Smooth muscle cell (in vitro differentiated cells): ENCODE results near the gene RNF150. TPM values are rescaled to one million over a fixed set of nuclear protein-coding genes. Genes with fewer than 3 reads are reported as not detected.

ENCODE experiments used
- DNase-seq: peaks from one replicate; lab custom pipeline; 2025; ENCODE audit not compliant: unreplicated experiment; lab: John Stamatoyannopoulos, UW
- H2AFZ ChIP-seq: fragments of 200-600 bp; sonication (generic); 2 replicates; pipeline ENCODE4 v1.6.0; 2016; ENCODE audit warnings: antibody characterized with exemption, low read depth, mild to moderate bottlenecking
- H3F3A ChIP-seq: fragments of 200-600 bp; sonication (generic); 2 replicates; pipeline ENCODE4 v1.6.0; 2017; ENCODE audit warnings: antibody characterized with exemption, low read depth
- H3K27ac ChIP-seq: fragments of 200-600 bp; sonication (generic); 2 replicates; pipeline ENCODE4 v1.5.1; 2016; ENCODE audit warnings: low read depth, mild to moderate bottlenecking
- H3K27me3 ChIP-seq: fragments of 200-600 bp; sonication (generic); 2 replicates; pipeline ENCODE4 v1.6.1; 2016; ENCODE audit warnings: low read depth, mild to moderate bottlenecking
- H3K36me3 ChIP-seq: fragments of 200-600 bp; sonication (generic); 2 replicates; pipeline ENCODE4 v1.5.1; 2016; ENCODE audit warnings: low read depth
- H3K4me1 ChIP-seq: fragments of 200-600 bp; sonication (generic); 2 replicates; pipeline ENCODE4 v1.5.1; 2016; ENCODE audit warnings: low read depth
- H3K4me2 ChIP-seq: fragments of 200-600 bp; sonication (generic); 2 replicates; pipeline ENCODE4 v1.6.0; 2016; ENCODE audit warnings: mild to moderate bottlenecking
- H3K4me3 ChIP-seq: fragments of 200-600 bp; sonication (generic); 2 replicates; pipeline ENCODE4 v1.5.1; 2016; ENCODE audit warnings: mild to moderate bottlenecking
- H3K79me2 ChIP-seq: fragments of 200-600 bp; sonication (generic); 2 replicates; pipeline ENCODE4 v1.6.0; 2016; ENCODE audit warnings: low read depth, mild to moderate bottlenecking
- H3K9ac ChIP-seq: fragments of 200-600 bp; sonication (generic); 2 replicates; pipeline ENCODE4 v1.6.0; 2016; ENCODE audit warnings: low read depth
- H3K9me3 ChIP-seq: fragments of 200-600 bp; sonication (generic); replicated peaks from 2 replicates; pipeline ENCODE4 v1.5.1; 2016; ENCODE audit warnings: low read depth
- H4K20me1 ChIP-seq: fragments of 200-600 bp; sonication (generic); 2 replicates; pipeline ENCODE4 v1.6.0; 2016; ENCODE audit warnings: low read depth
- WGBS: methylation state at CpG from one replicate; pipeline ENCODE4 v1.1.7; 2016; ENCODE audit warnings: low lambda C conversion rate; 5-methylcytosine and 5-hydroxymethylcytosine counted together
- polyA plus RNA-seq: library from polyadenylated mRNA; unstranded; fragments of >200 nt; fragmentation: Nextera tagmentation; extraction: Ambion mirVana; gene quantifications from 2 replicates; pipeline ENCODE4 v1.2.1, GENCODE V29; 2016
- total RNA-seq: library from RNA; depleted of rRNA; stranded (reverse); fragments of >200 nt; gene quantifications from 2 replicates; pipeline ENCODE4 v1.2.3, GENCODE V29; 2014
- TF ChIP-seq, protein P1 (sequence below): fragments of 200-600 bp; sonication (generic); IDR thresholded peaks from 2 replicates; pipeline ENCODE4 v1.5.1; 2017; ENCODE audit warnings: borderline replicate concordance, mild to moderate bottlenecking, antibody characterized with exemption; ENCODE audit not compliant: insufficient read depth, poor library complexity, severe bottlenecking

The RNF150 gene
- total and polyA plus RNA-seq, 2 experiments from 2014 or later, result 0.09 to 2.2 TPM

DNA sequence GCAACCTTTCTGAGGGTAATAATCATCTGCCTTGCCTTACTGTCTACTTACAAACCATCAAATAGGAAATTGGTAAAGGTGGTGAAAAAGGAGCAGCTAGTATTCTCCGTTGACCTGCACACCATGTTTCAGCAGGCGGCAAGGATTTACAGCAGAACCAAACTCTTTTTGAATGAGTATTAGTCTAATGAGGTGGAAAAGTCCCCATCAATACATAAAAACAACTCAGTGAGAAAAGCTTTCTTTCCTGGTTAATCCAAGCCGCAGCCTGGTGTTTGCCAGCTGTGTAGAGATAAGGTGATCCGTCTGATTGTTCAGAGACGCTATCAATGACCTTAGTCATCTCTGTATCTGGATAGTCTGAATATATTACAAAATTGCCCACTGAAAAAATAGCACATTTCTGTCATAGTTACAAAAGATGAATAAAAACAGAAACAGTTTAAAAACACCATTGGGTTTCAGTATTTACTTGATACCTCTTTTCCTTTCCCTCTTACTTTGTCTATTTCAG is 266.7 kb downstream of the RNF150 start:
- H3K4me1 ChIP-seq, result no peaks in the 10 kb centered on the region
- TF ChIP-seq, protein P1, sequence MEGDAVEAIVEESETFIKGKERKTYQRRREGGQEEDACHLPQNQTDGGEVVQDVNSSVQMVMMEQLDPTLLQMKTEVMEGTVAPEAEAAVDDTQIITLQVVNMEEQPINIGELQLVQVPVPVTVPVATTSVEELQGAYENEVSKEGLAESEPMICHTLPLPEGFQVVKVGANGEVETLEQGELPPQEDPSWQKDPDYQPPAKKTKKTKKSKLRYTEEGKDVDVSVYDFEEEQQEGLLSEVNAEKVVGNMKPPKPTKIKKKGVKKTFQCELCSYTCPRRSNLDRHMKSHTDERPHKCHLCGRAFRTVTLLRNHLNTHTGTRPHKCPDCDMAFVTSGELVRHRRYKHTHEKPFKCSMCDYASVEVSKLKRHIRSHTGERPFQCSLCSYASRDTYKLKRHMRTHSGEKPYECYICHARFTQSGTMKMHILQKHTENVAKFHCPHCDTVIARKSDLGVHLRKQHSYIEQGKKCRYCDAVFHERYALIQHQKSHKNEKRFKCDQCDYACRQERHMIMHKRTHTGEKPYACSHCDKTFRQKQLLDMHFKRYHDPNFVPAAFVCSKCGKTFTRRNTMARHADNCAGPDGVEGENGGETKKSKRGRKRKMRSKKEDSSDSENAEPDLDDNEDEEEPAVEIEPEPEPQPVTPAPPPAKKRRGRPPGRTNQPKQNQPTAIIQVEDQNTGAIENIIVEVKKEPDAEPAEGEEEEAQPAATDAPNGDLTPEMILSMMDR, result no peak
- no peak for DNase-seq
- H3K27ac ChIP-seq, result no peak overlapping the region
- no peaks in the 10 kb centered on the region for H3K9me3 ChIP-seq
- no peaks in the 10 kb centered on the region for H3K36me3 ChIP-seq
- no peak overlapping the region for H3K4me3 ChIP-seq
- H4K20me1 ChIP-seq, result no peaks in the 10 kb centered on the region
- H3K27me3 ChIP-seq, result peaks cover 15% of the 10 kb centered on the region
- no peak overlapping the region for H3K4me2 ChIP-seq
- no peak overlapping the region for H3K9ac ChIP-seq
- H3K79me2 ChIP-seq, result no peaks in the 10 kb centered on the region
- 40% methylated on average over 5 of the region's 5 CpGs for WGBS
- no peaks in the 10 kb centered on the region for H3F3A ChIP-seq
- H2AFZ ChIP-seq, result no peak overlapping the region

DNA sequence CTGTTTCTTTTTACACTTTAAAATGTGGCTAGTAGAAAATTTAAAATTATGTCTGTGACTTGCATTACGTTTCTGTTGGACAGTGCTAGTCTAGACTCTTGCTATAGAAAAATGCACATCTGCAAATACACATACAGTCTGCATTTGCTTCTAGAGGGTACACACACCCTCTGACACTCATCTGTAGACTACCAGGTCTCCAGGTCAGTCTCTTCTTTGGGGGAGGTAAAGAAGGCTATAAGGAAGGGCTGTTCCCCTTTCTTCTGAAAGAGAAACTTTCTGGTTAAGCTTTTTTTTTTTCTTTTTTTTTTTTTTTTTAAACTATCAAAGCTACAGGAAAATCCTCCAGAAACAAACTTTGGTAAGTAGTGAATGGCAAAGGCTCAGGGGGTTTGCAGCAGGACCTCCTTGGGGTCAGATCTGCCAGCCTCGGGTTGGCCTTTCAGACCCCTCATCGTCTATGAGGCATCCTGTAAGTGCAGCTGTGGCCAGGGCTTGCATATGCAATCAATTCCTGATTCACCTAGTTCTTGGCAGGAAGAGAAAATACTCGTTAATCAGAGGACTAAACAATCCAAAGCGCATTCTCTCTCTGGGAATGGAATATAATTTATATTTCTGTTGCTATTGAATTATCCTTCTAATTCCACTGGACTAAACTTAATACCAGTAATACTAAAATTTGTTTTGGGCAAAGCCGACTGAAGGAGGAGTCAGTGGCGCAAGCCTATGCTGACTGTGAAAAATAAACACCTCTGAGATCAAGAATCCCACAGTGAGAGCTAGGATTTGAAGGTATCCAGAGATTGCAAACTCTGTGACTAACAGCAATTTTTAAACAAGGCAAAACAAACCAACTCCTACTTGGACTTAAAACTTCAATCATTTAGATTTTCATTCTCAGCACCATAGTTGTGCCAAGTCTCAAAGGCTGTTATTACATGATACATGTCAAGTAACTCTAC is 267.7 kb downstream of the RNF150 start:
- no peak overlapping the region for H3K4me3 ChIP-seq
- no peak overlapping the region for H3K9ac ChIP-seq
- TF ChIP-seq, protein P1, result no peak
- DNase-seq, result no peak
- H3K27ac ChIP-seq, result no peak overlapping the region
- H3F3A ChIP-seq, result no peaks in the 10 kb centered on the region
- H3K27me3 ChIP-seq, result peaks cover 15% of the 10 kb centered on the region
- no peaks in the 10 kb centered on the region for H3K79me2 ChIP-seq
- H3K36me3 ChIP-seq, result no peaks in the 10 kb centered on the region
- H3K4me2 ChIP-seq, result no peak overlapping the region
- 72% methylated on average over 7 of the region's 7 CpGs for WGBS
- no peaks in the 10 kb centered on the region for H3K4me1 ChIP-seq
- no peaks in the 10 kb centered on the region for H4K20me1 ChIP-seq
- H3K9me3 ChIP-seq, result no peaks in the 10 kb centered on the region
- no peak overlapping the region for H2AFZ ChIP-seq

DNA sequence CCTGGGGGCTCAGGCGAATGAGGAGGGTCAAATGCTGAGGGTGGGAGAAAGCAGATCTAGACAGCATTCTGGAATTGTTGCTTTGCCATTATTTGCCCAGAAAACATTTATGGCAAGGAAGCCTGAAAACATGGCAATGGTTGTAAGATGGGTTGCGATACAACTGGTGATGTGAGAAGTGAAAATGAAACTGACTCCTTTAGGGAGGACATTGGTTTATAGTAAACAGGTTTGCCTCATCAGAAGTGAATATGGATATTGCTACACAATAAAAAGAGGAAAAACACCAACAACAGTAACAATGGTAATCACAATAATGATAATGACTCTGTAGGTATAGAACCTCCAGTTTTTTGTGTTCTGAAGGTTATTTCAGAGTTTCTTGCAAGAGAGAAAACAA is 270.1 kb downstream of the RNF150 start:
- Histone ChIP-seq H3K4me3 (no peak overlapping the region), H2AFZ (no peak overlapping the region), H3F3A (no peaks in the 10 kb centered on the region), H3K27ac (no peak overlapping the region), H3K9ac (no peak overlapping the region), H3K4me2 (no peak overlapping the region), H4K20me1 (no peaks in the 10 kb centered on the region), H3K79me2 (no peaks in the 10 kb centered on the region), H3K9me3 (no peaks in the 10 kb centered on the region), H3K36me3 (no peaks in the 10 kb centered on the region), H3K27me3 (peaks cover 15% of the 10 kb centered on the region), H3K4me1 (no peaks in the 10 kb centered on the region)
- DNase-seq, result no peak
- TF ChIP-seq, protein P1, result no peak
- WGBS, result 94% methylated on average over 2 of the region's 2 CpGs
